Mesodermal cell (in vitro differentiated cells): ENCODE measurements around the gene TMEM235. TPM values are rescaled to one million over a fixed set of nuclear protein-coding genes. Genes with fewer than 3 reads are reported as not detected.

Experiments
- H3K27ac ChIP-seq: 2 replicates; pipeline ENCODE4 v1.7.0; 2013; ENCODE audit warnings: mild to moderate bottlenecking, low read depth, low read length, moderate library complexity; ENCODE audit not compliant: severe bottlenecking
- H3K36me3 ChIP-seq: 2 replicates; pipeline ENCODE4 v1.7.1; 2013; ENCODE audit warnings: mild to moderate bottlenecking, low read length, moderate library complexity; ENCODE audit not compliant: control insufficient read depth, insufficient read depth
- H3K4me1 ChIP-seq: one replicate; pipeline ENCODE4 v1.7.1; 2013; ENCODE audit warnings: mild to moderate bottlenecking, low read length; ENCODE audit not compliant: insufficient read depth, control insufficient read depth, poor library complexity, severe bottlenecking
- H3K4me3 ChIP-seq: 2 replicates; pipeline ENCODE4 v1.7.0; 2013; ENCODE audit warnings: low read length, control low read depth, mild to moderate bottlenecking; ENCODE audit not compliant: insufficient read depth, poor library complexity, severe bottlenecking; ENCODE audit errors: extremely low read depth
- H3K9me3 ChIP-seq: 2 replicates; pipeline ENCODE4 v1.7.1; 2013; ENCODE audit warnings: mild to moderate bottlenecking, low read length, moderate library complexity; ENCODE audit not compliant: control insufficient read depth
- WGBS, 2 experiments: methylation state at CpG; one replicate each; pipeline ENCODE4 v1.1.5; 2013; ENCODE audit warnings: missing lambda C conversion rate in 2 of 2; ENCODE audit not compliant: insufficient coverage in 2 of 2; 5-methylcytosine and 5-hydroxymethylcytosine counted together
- polyA plus RNA-seq, 2 experiments: library from polyadenylated mRNA; stranded (reverse); fragments of 50-300 nt; gene quantifications; one replicate each; pipeline ENCODE4 v1.2.3, GENCODE V29; 2013

Gene TMEM235
- not detected for polyA plus RNA-seq (2013, experiment 1 of 2)
- not detected for polyA plus RNA-seq (2013, experiment 2 of 2)

- peak within 1 kb of the TSS; percentile 8 for H3K4me3 ChIP-seq
- H3K9me3 ChIP-seq: no peaks in the 10 kb centered on the region
- WGBS, 2 experiments: 32 to 36% methylated on average over 20 to 33 of the region's 52 CpGs
- no peaks in the 10 kb centered on the region for H3K4me1 ChIP-seq
- no peak within 1 kb of the TSS for H3K27ac ChIP-seq
- no peaks in the 10 kb centered on the region for H3K36me3 ChIP-seq
Observed at GRCh38 chr17:78230996-78231935, at the start of gene TMEM235. Gene TMEM235 (plus strand): TSS chr17:78231631. CDS start chr17:78232024, 393 bp downstream.

GRCh38 chr17:78182504-78182903 is 48.9 kb upstream of the TMEM235 start:
- H3K9me3 ChIP-seq: no peaks in the 10 kb centered on the region
- H3K36me3 ChIP-seq: peaks cover 75% of the 10 kb centered on the region
- peaks cover 23% of the 10 kb centered on the region for H3K4me1 ChIP-seq
- H3K4me3 ChIP-seq: no peak overlapping the region
- H3K27ac ChIP-seq: no peak overlapping the region
- WGBS, 2 experiments: 97 to 99% methylated on average over 11 to 13 of the region's 13 CpGs

- 97% methylated on average over 9 to 12 of the region's 12 CpGs for WGBS, 2 experiments
- H3K4me1 ChIP-seq: peaks cover 23% of the 10 kb centered on the region
- no peak overlapping the region for H3K4me3 ChIP-seq
- no peak overlapping the region for H3K27ac ChIP-seq
- H3K9me3 ChIP-seq: no peaks in the 10 kb centered on the region
- peaks cover 69% of the 10 kb centered on the region for H3K36me3 ChIP-seq
Observed at GRCh38 chr17:78183916-78184315, 47.5 kb upstream of the TMEM235 start.

- Histone ChIP-seq H3K27ac (no peak overlapping the region), H3K4me3 (no peak overlapping the region), H3K4me1 (peaks cover 23% of the 10 kb centered on the region), H3K9me3 (no peaks in the 10 kb centered on the region), H3K36me3 (peaks cover 64% of the 10 kb centered on the region)
- WGBS, 2 experiments: 91 to 94% methylated on average over 9 to 10 of the region's 10 CpGs
Observed at GRCh38 chr17:78184351-78184750, 47.1 kb upstream of the TMEM235 start.

- H3K36me3 ChIP-seq: peaks cover 61% of the 10 kb centered on the region
Observed at GRCh38 chr17:78184868-78185267, 46.6 kb upstream of the TMEM235 start.

GRCh38 chr17:78185981-78186691 is 45.3 kb upstream of the TMEM235 start:
- peaks cover 59% of the 10 kb centered on the region for H3K36me3 ChIP-seq
- WGBS, 2 experiments: 59 to 88% methylated on average over 3 to 7 of the region's 10 CpGs
- no peak overlapping the region for H3K27ac ChIP-seq
- no peaks in the 10 kb centered on the region for H3K9me3 ChIP-seq
- peaks cover 23% of the 10 kb centered on the region for H3K4me1 ChIP-seq
- peak overlapping the region; percentile 69 for H3K4me3 ChIP-seq

More at GRCh38 chr17:78184868-78185267, 46.6 kb upstream of the TMEM235 start:
- WGBS, 2 experiments: 87 to 95% methylated on average over 3 to 4 of the region's 9 CpGs
- H3K4me3 ChIP-seq: peak overlapping the region; percentile 16
- no peaks in the 10 kb centered on the region for H3K9me3 ChIP-seq
- peaks cover 23% of the 10 kb centered on the region for H3K4me1 ChIP-seq
- no peak overlapping the region for H3K27ac ChIP-seq

GRCh38 chr17:78186692-78187595 is 44.5 kb upstream of the TMEM235 start, which contains the start of the genes AFMID and TK1:
Gene AFMID (plus strand): TSS chr17:78187362. CDS start chr17:78187371, 9 bp downstream.
Gene TK1 (minus strand): TSS chr17:78187052. CDS start chr17:78186994, 58 bp downstream.
- Histone ChIP-seq H3K4me3 (peak within 1 kb of the TSS; percentile 69), H3K27ac (peak within 1 kb of the TSS; percentile 84), H3K36me3 (peaks cover 56% of the 10 kb centered on the region), H3K4me1 (peaks cover 23% of the 10 kb centered on the region), H3K9me3 (no peaks in the 10 kb centered on the region)
- 5 to 6% methylated on average over 40 to 48 of the region's 57 CpGs for WGBS, 2 experiments

- WGBS, 2 experiments: 93% methylated on average over 3 of the region's 5 CpGs; no CpG with 5 or more reads in 1 of the 2 experiments
- Histone ChIP-seq H3K4me3 (no peak overlapping the region), H3K36me3 (peaks cover 59% of the 10 kb centered on the region), H3K27ac (no peak overlapping the region), H3K4me1 (no peaks in the 10 kb centered on the region), H3K9me3 (no peaks in the 10 kb centered on the region)
Observed at GRCh38 chr17:78196716-78197115, 34.7 kb upstream of the TMEM235 start.

- 65 to 75% methylated on average over 9 of the region's 9 CpGs for WGBS, 2 experiments
- H3K27ac ChIP-seq: no peak overlapping the region
Observed at GRCh38 chr17:78197147-78197832, 34.1 kb upstream of the TMEM235 start.

More at GRCh38 chr17:78197147-78197832, 34.1 kb upstream of the TMEM235 start:
- Histone ChIP-seq H3K4me3 (no peak overlapping the region), H3K36me3 (peaks cover 55% of the 10 kb centered on the region), H3K4me1 (no peaks in the 10 kb centered on the region), H3K9me3 (no peaks in the 10 kb centered on the region)
